ENCODE data around the gene HS6ST1. TPM values are rescaled to one million over a fixed set of nuclear protein-coding genes. Genes with fewer than 3 reads are reported as not detected.
A peak's percentile ranks its signal among the peaks of the same experiment; 100 is the strongest.

HS6ST1 gene
- total and polyA plus RNA-seq, 2 of the 4 experiments (the other 2 are of a cell fraction) = 29.9 to 36.9 TPM

- ATAC-seq (ENCODE audit: low read depth) (peak; percentile 18), DNase-seq (no peak)
- 0 out of 2 replicates have a peak overlapping the region, but pooled peaks have one; percentile 9 for H2AK5ac ChIP-seq (ENCODE audit: low read depth, low read length)
- dilution Hi-C loops (cut with HindIII; ENCODE audit: low sequenced_read_pairs, unreplicated experiment) (no loop called here), in situ Hi-C loops (cut with MboI; ENCODE audit: low sequenced_read_pairs) (no loop called here), intact Hi-C loops (cut with micrococcal nuclease) (no loop called here)
- H3K27me3 ChIP-seq (ENCODE audit: control insufficient read depth, insufficient read depth, low read length) = no peaks in the 10 kb centered on the region
- peaks cover 60% of the 10 kb centered on the region for H3K36me3 ChIP-seq (ENCODE audit: control insufficient read depth, insufficient read depth, low read length)
- H3K9me3 ChIP-seq (ENCODE audit: control insufficient read depth, insufficient read depth, low read length) = no peaks in the 10 kb centered on the region
- no peak overlapping the region for H2BK15ac ChIP-seq (ENCODE audit: low read depth, low read length)
- no peak overlapping the region for H3K56ac ChIP-seq (ENCODE audit: extremely low read depth, insufficient read depth, low read length)
- no peak overlapping the region for H3K27ac ChIP-seq (ENCODE audit: insufficient read depth, low read length)
- no peak overlapping the region for H3K4me3 ChIP-seq (ENCODE audit: insufficient read depth, low read depth, low read length)
- H3K18ac ChIP-seq (ENCODE audit: low read depth, low read length) = no peak overlapping the region
- no peak overlapping the region for H2AK9ac ChIP-seq (replicated peaks; ENCODE audit: low read depth, low read length, poor library complexity)
- peaks cover 20% of the 10 kb centered on the region for H3K4me1 ChIP-seq (ENCODE audit: control insufficient read depth, insufficient read depth, low read length)
- H3K23ac ChIP-seq (ENCODE audit: low read depth, low read length) = no peak overlapping the region
- peaks cover 17% of the 10 kb centered on the region for H3K9me1 ChIP-seq (ENCODE audit: insufficient read depth, low read length)
- H3K79me1 ChIP-seq (ENCODE audit: low read depth in 1 of 2, low read length in 2 of 2) = peaks cover 47 to 95% of the 10 kb centered on the region in 2 experiments
- no peak overlapping the region for H2BK20ac ChIP-seq (ENCODE audit: low read depth, low read length)
- peaks cover 100% of the 10 kb centered on the region for H4K20me1 ChIP-seq (ENCODE audit: insufficient read depth, low read length)
- H4K8ac ChIP-seq (ENCODE audit: low read depth in 2 of 2, low read length in 2 of 2) = no peak overlapping the region
- H3K9ac ChIP-seq (ENCODE audit: low read depth, low read length) = no peak overlapping the region
- H2BK5ac ChIP-seq (ENCODE audit: low read depth, low read length, poor library complexity, severe bottlenecking) = no peak overlapping the region
- WGBS, 2 experiments (ENCODE audit: extremely low coverage in 2 of 2, insufficient read length in 1 of 2) = 89% methylated on average over 7 of the region's 24 CpGs; no CpG with 5 or more reads in 1 of the 2 experiments
- no peak overlapping the region for H3K4me2 ChIP-seq (ENCODE audit: low read depth, low read length)
- ChIA-PET CTCF (no interaction called here), POLR2A (ENCODE audit: unreplicated experiment) (no interaction called here)
- no peak overlapping the region for H3K4ac ChIP-seq (ENCODE audit: low read depth, low read length)
- BruUV-seq (replicated peaks) = no TSS peak
- H4K5ac ChIP-seq (ENCODE audit: low read depth, low read length) = no peak overlapping the region
- H2BK120ac ChIP-seq (ENCODE audit: low read depth, low read length) = no peak overlapping the region
- no peak overlapping the region for H2AFZ ChIP-seq (replicated peaks; ENCODE audit: low read length, poor library complexity)
- H3K14ac ChIP-seq (replicated peaks; ENCODE audit: low read depth, low read length) = no peak overlapping the region
- TF ChIP-seq RFX5 (IDR thresholded peaks at IDR 0.05; ENCODE audit: low read depth, low read length) (no peak), BHLHE40 (IDR thresholded peaks at IDR 0.05; ENCODE audit: low read depth, low read length) (no peak), ELK1 (IDR thresholded peaks at IDR 0.05; ENCODE audit: borderline replicate concordance, low read depth, low read length) (no peak), FOS (IDR thresholded peaks at IDR 0.05; ENCODE audit: low read depth, low read length) (no peak), RCOR1 (IDR thresholded peaks at IDR 0.05; ENCODE audit: insufficient replicate concordance, low read length) (no peak), RAD21 (IDR thresholded peaks at IDR 0.05; ENCODE audit: low read length) (no peak), CEBPB (IDR thresholded peaks at IDR 0.05; ENCODE audit: low read depth, low read length) (no peak), SMC3 (IDR thresholded peaks at IDR 0.05; ENCODE audit: low read depth, low read length) (no peak)
- H4K91ac ChIP-seq (ENCODE audit: insufficient read depth, low read depth, low read length) = no peak overlapping the region
Observed at GRCh38 chr2:128282246-128282975, 36.3 kb downstream of the HS6ST1 start.

All from IMR-90 (cell line).